Effector memory CD4-positive, alpha-beta T cell (primary cell): Measurements from ENCODE around the gene GUCA2B.

Source experiments
- DNase-seq, 3 donors: peaks; one replicate each; pipeline ENCODE4 v3.0.0-alpha.2; 2020
- H3K27ac ChIP-seq: 2 replicates; pipeline ENCODE4 v1.7.0; 2013; ENCODE audit warnings: mild to moderate bottlenecking, low read length, moderate library complexity; ENCODE audit not compliant: insufficient read depth, poor library complexity, severe bottlenecking
- H3K27me3 ChIP-seq: replicated peaks from 2 replicates; pipeline ENCODE4 v1.7.0; 2013; ENCODE audit warnings: mild to moderate bottlenecking, low read length; ENCODE audit not compliant: insufficient read depth, control insufficient read depth, poor library complexity, severe bottlenecking
- H3K36me3 ChIP-seq: 2 replicates; pipeline ENCODE4 v1.7.0; 2013; ENCODE audit warnings: mild to moderate bottlenecking, low read length, moderate library complexity; ENCODE audit not compliant: control insufficient read depth, insufficient read depth
- H3K4me1 ChIP-seq: 2 replicates; pipeline ENCODE4 v1.7.0; 2013; ENCODE audit warnings: low read length, mild to moderate bottlenecking; ENCODE audit not compliant: control insufficient read depth, insufficient read depth, poor library complexity, severe bottlenecking
- H3K4me3 ChIP-seq: 2 replicates; pipeline ENCODE4 v1.7.0; 2013; ENCODE audit warnings: low read length, low read depth, mild to moderate bottlenecking; ENCODE audit not compliant: insufficient read depth, poor library complexity, severe bottlenecking
- H3K9me3 ChIP-seq: 2 replicates; pipeline ENCODE4 v1.7.0; 2013; ENCODE audit warnings: mild to moderate bottlenecking, low read length, moderate library complexity; ENCODE audit not compliant: control insufficient read depth

Gene GUCA2B

DNA sequence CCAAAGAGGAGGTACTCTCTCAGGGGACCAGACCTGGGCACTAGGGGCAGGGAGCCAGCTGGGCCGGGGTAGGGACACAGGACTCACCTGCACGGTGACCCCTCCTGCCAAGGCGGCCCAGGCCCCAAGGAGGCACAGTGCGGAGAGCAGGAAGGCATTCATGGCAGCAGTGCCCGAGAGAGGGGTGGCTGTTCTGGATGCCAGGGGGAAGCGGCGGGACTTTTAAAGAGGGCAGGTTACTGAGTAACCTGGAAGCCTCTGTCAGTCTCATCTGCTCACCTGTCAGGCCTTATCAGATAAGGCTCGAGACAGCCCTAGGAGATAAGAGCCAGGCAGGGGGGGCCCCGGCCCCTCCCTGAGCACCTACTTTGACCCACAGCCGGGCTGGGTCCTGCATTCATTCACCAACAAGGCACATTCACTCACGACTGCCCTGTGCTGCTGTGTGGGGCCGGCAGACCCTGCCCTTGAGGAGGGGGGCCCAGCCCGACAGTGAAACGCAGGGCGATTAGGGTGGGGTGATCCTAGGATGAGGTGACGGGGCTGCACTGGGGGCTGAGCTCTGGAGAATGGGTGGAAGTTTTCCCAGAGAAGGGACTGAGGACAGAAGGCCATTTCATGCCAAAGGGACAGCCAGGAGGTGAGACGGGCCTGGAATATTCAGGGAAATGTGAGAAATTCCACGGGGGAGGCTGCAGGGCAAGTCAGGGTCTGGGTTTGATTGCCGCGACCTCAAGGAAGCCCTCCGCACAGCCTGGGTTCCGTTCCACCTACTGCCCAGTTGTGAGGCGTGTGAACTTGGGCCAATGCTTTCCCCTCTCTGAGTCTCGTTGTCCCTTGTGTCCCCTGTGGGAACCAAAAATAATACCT is 11.6 kb downstream of the GUCA2B start, which contains the start of gene GUCA2A:
TSS of gene GUCA2A (minus strand) at position 195 of the 870 bp plus-strand sequence. CDS start at position 162, 33 bp downstream.
- no peak for DNase-seq
- no peaks in the 10 kb centered on the region for H3K27me3 ChIP-seq
- no peak within 1 kb of the TSS for H3K4me3 ChIP-seq
- no peaks in the 10 kb centered on the region for H3K4me1 ChIP-seq
- no peaks in the 10 kb centered on the region for H3K36me3 ChIP-seq
- H3K9me3 ChIP-seq, result no peaks in the 10 kb centered on the region
- H3K27ac ChIP-seq, result no peak within 1 kb of the TSS

DNA sequence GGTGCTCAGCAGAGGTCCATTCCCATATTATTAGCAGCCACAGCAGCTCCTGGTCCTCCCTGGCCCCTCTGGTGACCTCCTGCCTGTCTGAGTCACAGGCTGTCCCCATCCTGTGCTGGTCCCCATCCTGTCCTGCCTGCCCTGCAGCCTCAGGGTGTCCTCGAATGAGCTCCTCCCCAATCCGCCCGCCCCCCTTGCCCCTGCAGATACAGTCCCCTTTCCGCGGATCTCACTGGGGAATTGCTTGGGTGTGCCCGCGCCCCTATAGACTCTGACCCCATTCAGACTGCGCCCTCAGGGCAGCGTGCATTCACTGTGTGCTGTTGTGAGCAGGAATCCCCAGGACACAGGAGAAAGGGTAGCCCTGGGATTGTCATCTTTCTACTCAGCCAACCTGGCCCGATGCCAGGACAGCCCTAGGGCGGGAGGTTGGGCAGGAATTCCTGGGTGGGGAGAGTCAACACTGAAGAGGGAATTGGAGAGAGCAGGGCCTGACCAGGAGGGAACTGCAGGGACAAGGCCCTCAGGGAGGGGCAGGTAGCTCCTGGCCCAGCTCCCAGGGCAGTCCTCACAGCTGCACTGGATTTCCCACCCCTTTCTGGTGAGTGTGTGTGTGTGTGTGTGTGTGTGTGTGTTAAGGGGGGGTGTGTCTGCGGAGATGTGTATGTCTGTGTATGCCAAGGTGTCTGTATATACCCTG is 12.5 kb downstream of the GUCA2B start:
- H3K27ac ChIP-seq, result no peak overlapping the region
- no peaks in the 10 kb centered on the region for H3K4me1 ChIP-seq
- no peak overlapping the region for H3K4me3 ChIP-seq
- DNase-seq, result no peak
- H3K27me3 ChIP-seq, result no peaks in the 10 kb centered on the region
- H3K36me3 ChIP-seq, result no peaks in the 10 kb centered on the region
- H3K9me3 ChIP-seq, result no peaks in the 10 kb centered on the region

DNA sequence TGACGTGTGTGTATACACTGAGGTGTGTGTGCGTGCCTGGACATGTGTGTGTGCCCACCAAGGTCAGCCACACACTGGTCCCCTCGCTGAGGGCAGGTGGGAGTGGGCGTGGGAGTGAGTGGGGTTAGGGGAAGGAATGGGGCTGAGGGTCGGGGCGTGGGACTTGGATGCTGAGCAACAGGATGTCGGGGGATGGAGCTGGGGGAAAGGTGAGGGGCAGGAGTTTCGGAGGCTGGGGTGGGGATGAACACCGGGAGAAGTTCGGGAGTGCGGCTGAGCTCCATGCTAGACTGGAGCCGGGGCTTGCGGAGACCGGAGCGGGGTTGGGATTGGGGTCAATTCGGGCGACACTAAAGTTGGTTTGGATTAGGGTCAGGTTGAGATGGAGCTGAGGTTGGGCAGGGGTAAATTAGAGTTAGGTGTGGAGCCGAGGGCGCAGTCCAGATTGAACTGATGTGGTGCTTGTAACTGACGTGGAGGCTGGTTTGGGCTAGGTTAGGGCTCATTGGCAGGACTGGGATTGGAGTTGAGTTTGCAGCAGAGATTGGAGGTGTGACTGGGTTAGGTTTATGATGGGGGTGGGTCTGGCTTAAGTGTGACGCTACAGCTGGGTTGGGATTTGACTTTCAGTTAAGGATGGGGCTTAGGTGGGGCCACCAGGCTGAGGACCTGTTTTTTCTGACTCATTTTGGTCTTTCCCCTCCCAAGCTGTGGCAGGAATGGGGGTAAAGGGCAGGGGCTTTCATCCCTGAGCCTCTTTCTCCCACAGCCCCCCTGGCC is 14.6 kb downstream of the GUCA2B start:
- H3K36me3 ChIP-seq, result no peaks in the 10 kb centered on the region
- DNase-seq, result no peak
- no peak overlapping the region for H3K27ac ChIP-seq
- H3K9me3 ChIP-seq, result no peaks in the 10 kb centered on the region
- H3K4me3 ChIP-seq, result no peak overlapping the region
- no peaks in the 10 kb centered on the region for H3K27me3 ChIP-seq
- H3K4me1 ChIP-seq, result no peaks in the 10 kb centered on the region

DNA sequence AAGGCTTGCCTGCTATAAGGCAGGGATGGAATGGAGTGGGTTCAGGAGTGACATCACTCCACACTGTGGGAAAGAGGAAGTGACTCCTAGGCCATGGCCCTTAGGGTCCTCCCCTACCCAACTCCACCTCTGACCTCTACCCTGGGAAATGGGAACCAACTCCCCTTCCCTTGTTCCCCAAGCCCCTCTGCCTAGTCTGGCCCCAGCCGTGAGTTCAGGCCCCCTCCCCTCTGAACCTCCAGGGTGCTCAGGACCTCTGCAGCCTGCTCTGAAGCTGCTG is 15.1 kb downstream of the GUCA2B start:
- no peak for DNase-seq
- no peak overlapping the region for H3K4me3 ChIP-seq
- H3K36me3 ChIP-seq, result no peaks in the 10 kb centered on the region
- no peak overlapping the region for H3K27ac ChIP-seq
- H3K27me3 ChIP-seq, result no peaks in the 10 kb centered on the region
- H3K4me1 ChIP-seq, result no peaks in the 10 kb centered on the region
- no peaks in the 10 kb centered on the region for H3K9me3 ChIP-seq

DNA sequence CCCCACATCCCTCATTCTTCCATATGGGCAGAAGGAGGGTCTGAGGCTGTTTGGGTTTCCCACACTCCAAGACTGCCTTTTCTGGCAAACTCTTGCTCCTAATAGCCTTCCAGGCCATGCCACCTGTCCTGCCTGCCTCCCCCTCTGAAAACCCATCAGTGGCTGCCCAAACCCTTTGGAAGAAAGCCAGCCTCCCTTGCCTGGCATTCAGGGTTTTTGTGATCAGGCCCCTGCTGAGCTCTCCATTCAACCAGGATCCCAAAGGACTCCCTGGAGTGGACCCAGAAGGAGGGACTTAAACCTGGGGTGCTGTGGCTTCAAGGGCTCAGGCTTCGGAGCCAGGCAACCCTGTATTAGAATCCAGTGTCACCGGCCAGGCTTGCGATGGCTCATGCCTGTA is 15.6 kb downstream of the GUCA2B start:
- Histone ChIP-seq H3K27ac (no peak overlapping the region), H3K9me3 (no peaks in the 10 kb centered on the region), H3K36me3 (no peaks in the 10 kb centered on the region), H3K4me3 (no peak overlapping the region), H3K27me3 (no peaks in the 10 kb centered on the region), H3K4me1 (no peaks in the 10 kb centered on the region)
- DNase-seq, result no peak

DNA sequence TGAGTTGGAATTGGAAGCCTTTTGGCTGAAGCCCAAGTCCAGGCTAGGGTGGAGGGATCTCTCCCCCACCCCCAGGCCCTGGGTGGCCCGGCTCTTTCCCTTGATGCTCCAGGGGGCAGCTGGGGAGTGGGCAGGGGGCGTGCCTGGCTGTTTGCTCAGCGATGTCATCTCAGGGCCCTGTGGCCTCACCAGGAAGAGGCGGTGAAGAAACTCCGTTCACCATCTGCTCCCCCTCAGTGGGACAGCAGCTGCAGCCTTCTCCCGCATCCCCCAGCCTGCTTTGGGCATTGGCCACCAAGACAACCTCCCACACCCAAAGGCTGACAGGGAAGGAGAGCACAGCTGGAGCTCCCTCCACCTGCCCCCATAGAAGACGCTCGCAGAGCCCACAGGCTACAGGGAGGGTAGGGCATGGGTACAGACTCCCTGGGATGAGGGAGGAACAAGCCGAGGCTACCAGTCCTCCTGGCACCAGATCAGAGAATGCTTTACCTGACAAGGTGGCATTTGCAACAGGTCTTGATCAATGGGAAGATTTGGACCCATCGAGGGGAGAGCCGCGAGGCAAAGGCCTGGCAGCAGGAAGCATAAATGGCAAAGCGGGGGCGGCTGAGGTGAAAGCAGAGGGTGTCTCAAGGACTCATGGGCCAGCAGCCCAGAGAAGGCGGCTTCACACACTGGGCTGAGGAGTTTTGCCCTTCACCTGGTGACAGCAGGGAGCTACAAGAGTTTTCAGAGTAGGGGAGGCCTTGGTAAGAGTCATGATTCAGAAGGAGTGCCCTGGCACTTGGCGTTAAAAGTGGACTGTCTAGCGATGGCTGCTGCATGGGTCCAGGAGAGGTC is 17.8 kb downstream of the GUCA2B start:
- Histone ChIP-seq H3K27ac (no peak overlapping the region), H3K4me1 (no peaks in the 10 kb centered on the region), H3K27me3 (no peaks in the 10 kb centered on the region), H3K9me3 (no peaks in the 10 kb centered on the region), H3K36me3 (no peaks in the 10 kb centered on the region), H3K4me3 (no peak overlapping the region)
- DNase-seq, result no peak

DNA sequence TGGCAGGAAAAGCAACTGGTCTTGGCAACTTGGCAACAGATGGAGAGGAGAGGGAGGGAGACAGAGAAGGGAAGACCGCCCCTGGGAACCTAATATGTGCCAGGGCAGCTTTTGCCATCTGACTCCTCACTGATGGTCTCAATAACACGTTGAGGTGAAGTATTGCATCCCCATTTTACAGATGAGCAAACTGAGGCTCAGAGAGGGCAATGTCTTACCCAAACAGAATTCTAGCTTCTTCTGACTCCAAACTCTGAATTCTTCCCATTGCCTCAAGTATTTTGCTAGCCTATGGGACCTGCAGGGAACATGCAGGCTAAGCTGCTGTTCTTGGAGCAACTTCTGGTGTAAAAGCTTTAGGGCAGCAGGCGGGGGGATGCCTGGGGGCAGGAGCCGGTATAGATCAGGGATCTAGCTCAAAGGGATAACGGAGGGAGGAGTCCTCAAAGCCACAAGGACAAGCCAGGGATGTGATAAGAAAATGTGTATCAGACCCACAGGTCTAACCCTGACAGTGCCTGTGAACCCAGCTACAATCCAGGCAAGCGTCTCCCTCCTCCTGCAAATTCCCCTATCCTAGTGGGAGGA is 18.6 kb downstream of the GUCA2B start:
- Histone ChIP-seq H3K9me3 (no peaks in the 10 kb centered on the region), H3K27me3 (no peaks in the 10 kb centered on the region), H3K4me1 (no peaks in the 10 kb centered on the region), H3K36me3 (no peaks in the 10 kb centered on the region), H3K27ac (no peak overlapping the region), H3K4me3 (no peak overlapping the region)
- no peak for DNase-seq

DNA sequence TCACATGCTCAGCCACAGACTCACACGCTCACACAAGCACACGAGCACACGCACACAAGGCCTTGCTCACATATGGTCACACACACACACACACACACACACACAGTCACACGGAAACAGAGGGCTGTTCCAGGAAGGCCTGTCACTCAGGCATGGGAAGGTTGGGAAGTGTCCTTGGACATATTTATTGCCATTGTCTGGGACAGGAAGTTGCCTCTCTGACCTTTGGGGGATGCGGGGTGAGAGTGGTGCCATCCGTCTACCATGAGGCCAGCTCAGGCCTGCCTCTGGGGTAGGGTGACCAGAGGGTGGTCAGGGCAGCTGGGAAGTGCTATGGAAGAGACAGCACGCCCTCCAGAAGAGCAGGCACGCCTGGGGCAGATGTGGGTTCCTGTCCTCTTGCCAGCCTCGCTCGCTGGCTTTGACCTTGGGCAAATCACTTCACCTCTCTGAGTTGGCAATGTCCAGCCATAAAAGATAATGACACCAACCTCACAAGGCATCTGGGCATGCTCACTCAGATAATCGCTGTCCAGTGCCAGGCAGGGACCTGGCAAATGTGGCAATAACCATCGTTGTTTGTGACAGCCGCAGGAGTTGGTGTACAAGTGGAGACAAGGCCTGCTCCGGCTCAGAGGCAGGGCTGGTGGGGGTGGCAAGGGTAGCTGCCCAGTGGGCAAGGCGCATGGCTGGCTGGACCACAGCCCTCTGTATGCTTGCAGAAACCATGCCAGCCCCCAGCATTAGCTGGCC is 19.3 kb downstream of the GUCA2B start:
- Histone ChIP-seq H3K4me3 (no peak overlapping the region), H3K27ac (no peak overlapping the region), H3K9me3 (no peaks in the 10 kb centered on the region), H3K4me1 (no peaks in the 10 kb centered on the region), H3K36me3 (no peaks in the 10 kb centered on the region), H3K27me3 (no peaks in the 10 kb centered on the region)
- DNase-seq, result no peak
